Inflammatory macrophage treated with lipopolysaccharide for 4 hours (primary cell): Measurements from ENCODE around the gene SPATA3.

Experiments used
- DNase-seq: peaks from one replicate; pipeline ENCODE4 v3.0.0-alpha.2; 2020

SPATA3 gene

DNA sequence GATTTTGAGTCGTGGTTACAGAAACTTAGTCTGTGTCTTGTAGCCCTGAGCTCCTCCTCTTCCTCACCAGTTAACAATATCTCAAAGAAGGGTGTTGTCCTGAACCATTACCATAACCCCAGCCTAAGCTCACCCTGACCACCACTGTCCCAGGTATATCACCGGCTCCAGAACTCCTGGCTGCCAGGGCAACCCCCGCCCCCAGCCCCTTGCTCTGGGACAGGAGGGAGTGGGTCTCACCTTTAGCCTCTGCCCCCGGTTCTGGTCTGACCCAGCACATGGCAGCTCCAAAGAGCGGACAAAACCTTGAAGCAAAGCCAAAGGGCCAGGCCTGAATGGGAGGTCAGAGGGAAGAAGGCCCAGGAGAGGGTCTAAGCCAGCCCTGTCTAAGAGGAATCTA lies 55.2 kb downstream of the SPATA3 start:
- DNase-seq, result no peak

DNA sequence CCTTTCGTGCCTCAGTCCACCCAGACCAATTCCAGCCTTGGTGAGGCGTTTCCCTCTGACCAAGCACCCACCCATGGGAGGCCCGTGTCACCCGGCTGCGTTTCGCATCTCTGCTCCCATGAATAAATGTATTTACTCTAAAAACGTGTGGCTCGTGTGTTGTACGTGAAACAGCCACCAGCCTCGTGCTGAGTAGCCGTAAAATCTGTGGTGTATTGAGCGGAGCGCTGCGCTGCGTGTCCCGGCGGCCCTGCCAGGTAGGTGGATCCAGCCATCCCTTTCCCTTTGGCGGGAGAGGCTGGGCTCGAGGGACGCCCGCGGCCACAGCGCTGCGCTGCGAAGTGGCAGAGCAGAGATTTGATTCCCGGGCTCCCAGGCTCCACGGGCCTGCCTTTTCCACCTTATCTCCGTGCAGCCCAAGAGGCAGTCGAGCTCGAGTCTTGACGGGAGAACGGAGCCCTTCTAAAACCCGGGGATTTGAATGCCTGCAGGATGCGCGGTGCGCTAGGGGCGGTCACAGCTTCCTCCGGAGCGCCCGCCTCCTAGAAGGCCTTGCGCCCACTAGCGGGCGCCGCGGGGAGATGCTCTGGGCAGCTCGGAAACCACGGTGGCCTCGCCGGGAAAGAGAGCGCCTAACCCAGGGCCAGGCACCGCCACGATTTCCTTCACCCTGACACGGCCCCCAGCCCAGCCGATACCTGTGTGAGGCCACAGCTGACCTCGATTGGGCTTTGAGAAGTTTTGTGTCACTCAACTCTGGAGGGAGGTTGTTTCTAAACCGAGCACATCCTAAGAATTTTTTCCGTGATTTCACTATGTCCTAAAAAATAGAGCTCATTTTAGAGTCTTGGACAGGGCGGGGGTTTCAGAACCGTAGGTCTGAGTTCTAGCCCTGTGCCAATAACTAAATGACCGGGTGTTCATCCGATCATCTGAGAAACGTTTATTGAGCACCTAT lies 56.9 kb downstream of the SPATA3 start:
- peak; percentile 82 for DNase-seq

DNA sequence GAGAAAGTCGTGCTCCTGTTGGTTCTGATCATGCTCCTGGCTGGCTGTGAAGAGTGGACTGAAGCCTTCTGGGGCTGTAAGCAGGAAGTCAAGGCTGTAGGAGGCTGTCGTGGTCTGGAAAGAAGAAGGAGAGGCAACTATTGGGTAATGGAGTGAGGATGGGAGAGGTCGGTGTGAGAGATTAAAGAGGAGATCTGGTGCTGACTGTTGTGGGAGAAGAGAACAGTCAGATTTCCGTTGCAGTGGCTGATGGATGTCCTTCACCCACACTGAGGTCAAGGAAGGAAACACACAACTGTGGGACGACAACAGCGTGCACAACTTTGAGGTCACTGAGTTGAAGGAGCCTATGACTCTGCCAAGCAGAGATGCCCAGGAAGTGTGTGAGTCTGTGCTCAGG lies 57.9 kb downstream of the SPATA3 start:
- DNase-seq, result peak; percentile 23

DNA sequence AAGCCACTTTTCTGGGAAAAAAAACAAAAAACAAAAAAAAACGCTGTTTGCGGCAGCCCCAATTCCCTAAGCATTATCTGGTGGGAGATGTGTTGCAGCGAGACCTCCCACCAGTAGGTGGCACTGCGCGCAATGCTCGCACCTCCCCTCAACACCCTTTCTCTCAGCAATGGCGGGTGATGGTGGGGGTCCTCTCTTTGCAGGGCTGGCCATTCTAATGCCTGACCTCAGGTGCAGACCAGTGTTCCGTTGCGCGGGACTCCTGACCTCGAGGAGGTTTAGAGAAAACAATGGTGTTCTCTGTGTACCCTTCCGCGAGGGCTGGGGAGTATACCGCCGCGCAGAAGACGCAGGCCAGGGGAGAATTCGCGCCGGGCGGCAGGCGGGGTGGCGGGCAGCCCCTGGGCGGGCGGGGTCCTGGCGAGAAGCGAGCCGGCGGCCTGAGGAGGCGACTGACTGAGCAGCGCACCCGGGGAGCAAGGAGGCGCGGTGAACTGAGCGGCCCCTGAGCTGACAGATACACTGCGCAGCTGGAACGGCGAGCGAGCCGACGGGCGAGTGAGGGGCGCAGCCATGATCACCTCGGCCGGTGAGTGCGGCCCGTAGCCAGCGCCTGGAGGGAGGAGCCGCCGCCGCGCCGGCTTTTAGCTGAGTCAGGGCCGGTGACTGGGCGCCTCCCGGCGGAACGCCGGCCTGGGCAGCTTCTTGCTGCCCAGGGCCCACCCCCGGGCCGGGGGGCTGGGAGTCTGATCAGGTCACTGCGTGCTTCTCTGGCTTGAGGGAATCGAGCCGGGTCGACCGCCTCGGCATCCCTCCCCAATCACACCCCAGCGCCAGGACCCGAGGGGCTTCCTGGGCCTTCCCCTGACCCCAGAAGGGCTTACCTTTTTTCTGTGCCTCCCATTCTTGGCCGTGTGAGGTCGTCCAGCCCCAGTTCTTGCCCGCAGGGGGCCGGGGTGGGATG lies 60.8 kb downstream of the SPATA3 start, which contains the start of gene PSMD1:
Gene PSMD1, plus strand, starts transcription at position 415 of the 964 bp plus-strand sequence. Its CDS starts 159 bp downstream, at position 574.
- peak; percentile 91 for DNase-seq

DNA sequence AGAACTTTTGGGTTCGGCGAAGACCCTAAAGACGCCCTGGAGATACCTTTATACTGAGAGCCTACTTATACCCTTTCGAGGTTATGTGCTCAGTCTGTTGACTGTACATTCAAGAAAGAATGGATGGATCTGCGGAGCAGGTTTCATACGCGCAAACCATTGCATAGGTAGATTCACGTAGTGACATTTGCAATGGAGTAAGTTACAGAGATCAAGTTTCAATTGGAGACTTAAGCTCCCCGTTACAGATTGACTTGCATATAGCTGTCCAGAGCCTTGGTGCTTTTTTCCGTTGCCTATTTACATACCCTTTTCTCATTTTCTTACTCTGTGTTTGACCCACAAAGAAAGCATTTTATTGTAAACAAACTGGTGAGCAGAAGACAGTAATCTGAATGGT lies 61.7 kb downstream of the SPATA3 start:
- no peak for DNase-seq
